Ramos (cell line): ENCODE data around the gene NFATC3.

Source experiments
- in situ Hi-C: fragments of 300-500 bp; cut with MboI; formaldehyde crosslinking; loops from one replicate; pipeline ENCODE4 v1.14.3; 2022; ENCODE audit warnings: low sequenced_read_pairs; ENCODE audit not compliant: unreplicated experiment

NFATC3 gene

GRCh38 chr16:68227183-68227793 lies 142.1 kb downstream of the NFATC3 start:
- in situ Hi-C loops: loop anchor here (10.0 kb wide), 1 partner anchor 342 kb away; the partner anchor contains the start of gene NRN1L

- in situ Hi-C loops: loop anchor here (10.0 kb wide), 1 partner anchor 343 kb away; the partner anchor contains the start of gene NRN1L
Observed at GRCh38 chr16:68227850-68228553, 142.8 kb downstream of the NFATC3 start.

DNA sequence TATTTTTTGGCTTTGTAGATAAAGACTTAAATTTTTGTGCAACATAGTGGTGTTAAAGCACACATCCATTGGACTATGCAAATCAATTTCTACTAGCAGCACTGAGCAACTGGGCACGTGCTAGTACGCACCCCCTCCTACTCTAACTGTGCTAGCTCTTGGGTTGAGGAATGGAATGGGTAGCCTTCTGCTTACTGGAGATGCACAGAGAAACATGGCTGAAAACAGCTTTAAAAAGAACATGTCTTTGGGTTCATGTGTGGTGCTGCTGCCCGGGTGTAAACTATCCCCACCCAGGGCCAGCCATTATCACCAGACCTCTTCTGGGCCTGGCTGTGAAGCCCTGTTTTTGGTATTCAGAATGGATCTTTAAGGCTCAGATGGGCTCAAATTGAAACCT lies 143.5 kb downstream of the NFATC3 start:
- in situ Hi-C loops: loop anchor here (10.0 kb wide), 1 partner anchor 344 kb away; the partner anchor contains the start of gene NRN1L

GRCh38 chr16:68229431-68230175 lies 144.4 kb downstream of the NFATC3 start:
- in situ Hi-C loops: loop anchor here (10.0 kb wide), 2 partner anchors 235 to 345 kb away; partner anchors contain the start of genes DPEP2 and NRN1L

GRCh38 chr16:68230176-68230571 lies 145.0 kb downstream of the NFATC3 start:
- in situ Hi-C loops: loop anchor here (10.0 kb wide), 1 partner anchor 235 kb away; the partner anchor contains the start of gene DPEP2

DNA sequence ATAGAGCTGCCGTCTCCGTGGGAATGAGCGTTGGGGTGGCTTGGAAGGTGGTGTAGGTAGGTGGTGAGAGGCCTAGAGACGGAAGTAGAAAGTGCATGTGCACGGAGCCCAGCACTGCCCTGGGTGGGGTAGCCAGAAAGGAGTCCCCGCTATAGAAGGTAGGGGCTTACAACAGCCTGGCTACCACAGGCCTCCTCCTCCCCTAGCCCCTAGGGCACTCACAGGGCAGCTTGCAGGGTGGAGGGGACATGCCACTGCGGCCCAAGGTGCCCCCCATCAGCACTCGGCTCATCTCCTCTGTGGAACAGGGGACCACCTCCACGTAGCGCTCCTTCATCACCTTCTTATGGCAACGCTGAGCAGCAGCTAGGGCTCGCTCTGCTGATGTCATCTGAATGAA lies 145.8 kb downstream of the NFATC3 start:
- in situ Hi-C loops: loop anchor here (10.0 kb wide), 1 partner anchor 236 kb away; the partner anchor contains the start of gene DPEP2

DNA sequence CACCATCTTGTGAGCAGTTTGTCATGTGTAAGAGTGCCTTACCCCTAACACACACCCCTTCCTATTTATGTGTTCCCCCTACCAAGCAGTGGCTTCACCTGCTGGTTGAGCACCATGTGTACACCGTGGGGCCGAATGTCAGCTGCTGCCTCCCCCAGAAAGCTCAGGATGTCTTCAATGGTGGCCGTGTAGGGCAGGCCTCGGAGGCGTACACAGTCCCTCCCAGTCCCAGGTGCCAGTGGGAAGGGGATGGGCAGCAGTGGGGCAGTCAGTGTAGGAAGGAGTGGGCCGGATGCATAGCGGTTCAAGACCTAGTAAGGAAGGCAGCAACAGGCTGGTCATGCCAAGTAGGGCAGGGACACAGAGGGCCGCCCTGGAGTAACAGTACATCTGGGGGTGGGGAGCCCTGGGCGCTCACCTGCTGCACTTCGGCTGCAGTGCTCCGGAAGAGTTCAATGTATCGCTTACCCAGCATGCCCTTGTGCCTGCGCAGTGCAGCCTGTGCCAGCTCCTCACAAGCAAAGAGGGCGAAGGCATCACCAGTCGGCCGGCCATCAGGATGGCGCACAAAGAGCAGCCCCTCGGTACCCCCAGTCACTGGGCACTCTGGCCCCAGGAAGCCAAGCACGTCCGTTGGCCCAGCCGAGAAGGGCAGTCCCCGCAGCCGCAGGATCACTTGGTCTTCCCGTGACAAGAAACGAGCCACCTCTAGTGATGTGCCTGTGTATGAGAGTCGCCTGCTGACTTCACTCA lies 146.4 kb downstream of the NFATC3 start:
- in situ Hi-C loops: loop anchor here (10.0 kb wide), 1 partner anchor 237 kb away; the partner anchor contains the start of gene DPEP2

DNA sequence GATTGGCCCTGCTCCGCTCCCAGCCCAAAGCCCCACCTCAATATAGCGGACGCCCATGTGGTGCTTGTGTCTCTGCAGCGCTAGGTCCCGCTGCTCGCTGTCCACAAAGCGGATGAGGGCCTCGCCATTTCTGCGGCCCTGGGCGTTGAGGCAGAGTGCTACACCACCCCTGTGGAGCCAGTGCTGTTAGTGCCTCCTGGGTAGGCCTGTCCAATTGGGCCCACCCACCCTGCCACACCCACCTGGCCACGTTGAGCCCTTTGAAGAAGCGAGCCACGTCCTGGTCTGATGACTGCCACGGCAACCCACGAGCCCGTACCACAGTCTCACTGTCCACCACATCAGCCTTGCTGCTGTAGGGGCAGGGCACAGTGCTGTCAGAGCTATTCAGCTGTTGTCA lies 147.2 kb downstream of the NFATC3 start:
- in situ Hi-C loops: loop anchor here (10.0 kb wide), 1 partner anchor 238 kb away; the partner anchor contains the start of gene DPEP2

- in situ Hi-C loops: loop anchor here (10.0 kb wide), 1 partner anchor 238 kb away; the partner anchor contains the start of gene DPEP2
Observed at GRCh38 chr16:68233085-68233834, 148.1 kb downstream of the NFATC3 start.

GRCh38 chr16:68233835-68234187 lies 148.6 kb downstream of the NFATC3 start:
- in situ Hi-C loops: loop anchor here (10.0 kb wide), 1 partner anchor 239 kb away; the partner anchor contains the start of gene DPEP2

- in situ Hi-C loops: loop anchor here (10.0 kb wide), 1 partner anchor 240 kb away; the partner anchor contains the start of gene DPEP2
Observed at GRCh38 chr16:68234188-68235107, 149.3 kb downstream of the NFATC3 start.

GRCh38 chr16:68235108-68235886 lies 150.1 kb downstream of the NFATC3 start:
- in situ Hi-C loops: loop anchor here (10.0 kb wide), 1 partner anchor 240 kb away; the partner anchor contains the start of gene DPEP2

- in situ Hi-C loops: loop anchor here (10.0 kb wide), 1 partner anchor 241 kb away; the partner anchor contains the start of gene DPEP2
Observed at GRCh38 chr16:68235887-68236136, 150.6 kb downstream of the NFATC3 start, which contains the start of gene ESRP2. ESRP2 (minus strand) TSS chr16:68236127; CDS start chr16:68236045, 82 bp downstream.

DNA sequence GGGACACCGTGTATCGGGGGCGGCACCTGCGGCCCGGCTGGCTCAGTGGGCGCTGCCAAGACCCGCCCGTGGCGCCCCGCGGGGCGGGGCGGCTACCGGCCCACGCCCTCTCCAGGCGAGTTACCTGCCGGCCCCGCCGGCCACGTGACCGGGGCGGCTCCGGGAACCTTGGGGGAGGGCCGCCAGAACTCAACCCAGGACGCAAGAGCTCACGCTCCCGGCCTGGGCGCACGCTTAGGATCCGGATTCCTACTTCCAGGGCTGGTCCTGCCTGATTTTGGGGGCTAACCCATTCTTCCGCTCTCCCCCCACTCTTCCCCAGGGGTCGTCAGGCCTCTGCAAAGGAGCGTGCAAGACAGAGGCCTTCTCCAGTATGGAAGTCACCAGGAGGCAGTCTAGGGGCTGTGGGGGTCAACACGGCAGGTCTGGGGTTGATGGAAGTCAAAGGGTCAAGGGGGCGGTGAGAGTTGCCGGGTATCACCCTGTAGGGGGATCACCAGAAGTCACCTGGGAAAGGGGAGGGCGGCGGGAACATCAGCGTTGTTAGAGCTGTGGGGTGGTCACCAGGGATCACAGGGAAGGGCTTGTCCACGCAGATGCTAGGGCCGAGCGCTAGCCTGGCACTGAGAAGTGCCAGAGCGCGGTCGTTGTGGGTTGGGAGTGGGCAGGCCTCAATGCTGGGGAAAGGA lies 151.1 kb downstream of the NFATC3 start:
- in situ Hi-C loops: loop anchor here (10.0 kb wide), 1 partner anchor 241 kb away; the partner anchor contains the start of gene DPEP2

- in situ Hi-C loops: loop anchor here (10.0 kb wide), 1 partner anchor 242 kb away; the partner anchor contains the start of gene DPEP2
Observed at GRCh38 chr16:68236826-68237242, 151.7 kb downstream of the NFATC3 start.

- in situ Hi-C loops: loop anchor here (10.0 kb wide), 1 partner anchor 243 kb away; the partner anchor contains the start of gene DPEP2
Observed at GRCh38 chr16:68237243-68238028, 152.3 kb downstream of the NFATC3 start.
